PC-9 (cell line): ENCODE results near the gene UGT1A3. TPM values are rescaled to one million over a fixed set of nuclear protein-coding genes. Genes with fewer than 3 reads are reported as not detected.
"Not testable (repeated sequence)": the region's sequence is repeated elsewhere in the genome, so short reads cannot be mapped to it uniquely, and the experiment has no call there.

Experiments
- BruUV-seq: library from RNA; stranded (reverse); fragments of 400-500 nt; replicated peaks from 2 replicates; lab custom pipeline; 2021; lab: Mats Ljungman, UMichigan
- CTCF ChIA-PET: fragments of 300-600 bp; sonication (Branson Sonifier 250); formaldehyde crosslinking; loops from one replicate; lab custom pipeline; 2022; ENCODE audit warnings: antibody characterized with exemption; lab: Charles Lee
- POLR2A ChIA-PET: fragments of 300-600 bp; sonication (Branson Sonifier 250); formaldehyde crosslinking; loops from one replicate; lab custom pipeline; 2022; ENCODE audit warnings: antibody characterized with exemption; ENCODE audit not compliant: unreplicated experiment; lab: Charles Lee
- DNase-seq, 2 experiments: peaks; one replicate each; pipeline versions ENCODE4 v3.0.0 to v3.0.0-alpha.2; 2015 to 2022; ENCODE audit warnings: mixed read lengths in 1 of 2
- H2AFZ ChIP-seq: fragments of 200-600 bp; sonication (generic); 2 replicates; pipeline ENCODE4 v1.8.1; 2017; ENCODE audit warnings: antibody characterized with exemption
- H3F3A ChIP-seq: fragments of 200-600 bp; sonication (generic); 2 replicates; pipeline ENCODE4 v1.8.1; 2017; ENCODE audit warnings: antibody characterized with exemption, mild to moderate bottlenecking, low read depth; ENCODE audit not compliant: insufficient read depth
- H3K27ac ChIP-seq: fragments of 200-600 bp; sonication (generic); 2 replicates; pipeline ENCODE4 v1.6.1; 2016; ENCODE audit warnings: mixed run types
- H3K27me3 ChIP-seq: fragments of 200-600 bp; sonication (generic); 2 replicates; pipeline ENCODE4 v1.6.1; 2016; ENCODE audit warnings: low read depth, mixed run types; ENCODE audit not compliant: insufficient read depth
- H3K36me3 ChIP-seq: fragments of 200-600 bp; sonication (generic); 2 replicates; pipeline ENCODE4 v1.6.1; 2016; ENCODE audit warnings: low read depth, mixed run types
- H3K4me1 ChIP-seq: fragments of 200-600 bp; sonication (generic); replicated peaks from 2 replicates; pipeline ENCODE4 v1.6.1; 2016; ENCODE audit warnings: mixed run types; ENCODE audit not compliant: insufficient read depth
- H3K4me2 ChIP-seq: fragments of 200-600 bp; sonication (generic); 2 replicates; pipeline ENCODE4 v1.6.1; 2017; ENCODE audit warnings: mixed run types
- H3K4me3 ChIP-seq: fragments of 200-600 bp; sonication (generic); 2 replicates; pipeline ENCODE4 v1.6.1; 2016; ENCODE audit warnings: mixed run types
- H3K79me2 ChIP-seq: fragments of 200-600 bp; sonication (generic); 2 replicates; pipeline ENCODE4 v1.6.1; 2017; ENCODE audit warnings: low read depth, mixed run types
- H3K9me2 ChIP-seq: fragments of 200-600 bp; sonication (generic); 2 replicates; pipeline ENCODE4 v1.8.1; 2017; ENCODE audit warnings: mild to moderate bottlenecking; ENCODE audit not compliant: insufficient read depth
- H3K9me3 ChIP-seq: fragments of 200-600 bp; sonication (generic); 2 replicates; pipeline ENCODE4 v1.8.1; 2016; ENCODE audit warnings: low read depth; ENCODE audit not compliant: insufficient read depth
- H4K20me1 ChIP-seq: fragments of 200-600 bp; sonication (generic); 2 replicates; pipeline ENCODE4 v1.8.1; 2017; ENCODE audit not compliant: insufficient read depth
- EZH2 ChIP-seq: fragments of 200-600 bp; sonication (generic); IDR thresholded peaks from 2 replicates; pipeline ENCODE4 v1.8.0; 2017; ENCODE audit warnings: antibody characterized with exemption, low read depth
- intact Hi-C: fragments of 100-400 bp; cut with micrococcal nuclease; formaldehyde crosslinking; loops from one replicate; pipeline ENCODE4 v1.10.0; 2022; ENCODE audit not compliant: unreplicated experiment
- total RNA-seq: library from RNA; stranded (reverse); gene quantifications from 2 replicates; pipeline ENCODE4 v1.2.3, GENCODE V29; 2021
- TF ChIP-seq, protein P1 (sequence below): fragments of 200-600 bp; sonication (generic); conservative IDR thresholded peaks from 2 replicates; pipeline ENCODE4 v1.6.1; 2017; ENCODE audit warnings: mixed run types, antibody characterized with exemption, mild to moderate bottlenecking, moderate library complexity

Gene UGT1A3
- total RNA-seq, 1 experiment from 2014 or later = 67.1 TPM

DNA sequence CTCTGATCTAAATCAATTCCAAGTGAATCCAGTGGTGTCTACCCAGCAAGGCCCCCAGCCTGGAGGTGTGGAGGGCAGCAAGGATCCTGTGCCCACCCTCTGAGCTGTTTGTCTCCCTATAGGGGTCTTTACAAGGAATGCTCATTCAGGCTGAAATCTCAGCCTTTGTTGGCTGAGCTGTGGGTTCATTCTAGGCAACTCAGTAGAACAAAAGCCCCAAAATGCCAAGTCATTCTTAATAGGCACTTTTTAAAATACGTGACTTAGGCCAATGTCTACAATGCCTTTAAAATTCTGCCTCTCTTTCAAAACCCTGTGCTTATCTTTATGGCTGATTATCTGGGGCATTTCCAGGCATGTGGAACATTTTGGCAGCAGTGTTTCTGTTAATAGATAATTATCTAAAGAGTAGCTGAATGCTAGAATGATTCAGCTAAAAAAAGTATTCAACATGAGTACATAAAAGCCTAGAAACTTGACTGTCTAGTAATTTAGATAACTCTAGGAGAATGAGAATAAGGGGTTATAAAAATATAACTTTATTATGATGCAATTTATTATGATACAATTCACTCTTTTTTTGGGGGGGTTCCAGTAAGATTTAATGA is 28.7 kb upstream of the UGT1A3 start:
- Histone ChIP-seq H3K27ac (peak overlapping the region; percentile 97), H3K4me1 (peaks cover 92% of the 10 kb centered on the region), H3K9me2 (no peaks in the 10 kb centered on the region), H3K27me3 (no peaks in the 10 kb centered on the region), H2AFZ (no peak overlapping the region), H3K79me2 (peaks cover 96% of the 10 kb centered on the region), H3K4me2 (peak overlapping the region; percentile 96), H3K9me3 (no peaks in the 10 kb centered on the region), H3K4me3 (peak overlapping the region; percentile 69; the same call in 1 of the 2 replicates), H3F3A (peaks cover 93% of the 10 kb centered on the region), H4K20me1 (no peaks in the 10 kb centered on the region), H3K36me3 (peaks cover 79% of the 10 kb centered on the region)
- DNase-seq = peak; percentile 67 to 98
- BruUV-seq = no TSS peak
- ChIA-PET POLR2A (interaction anchor here (0.6 to 2.0 kb wide), 5 partner anchors 9 to 133 kb away, joined by 3 to 38 read pairs (median 3); partner anchors contain the start of gene USP40), CTCF (no interaction called here)
- TF ChIP-seq EZH2 = no peak
- TF ChIP-seq, protein P1, sequence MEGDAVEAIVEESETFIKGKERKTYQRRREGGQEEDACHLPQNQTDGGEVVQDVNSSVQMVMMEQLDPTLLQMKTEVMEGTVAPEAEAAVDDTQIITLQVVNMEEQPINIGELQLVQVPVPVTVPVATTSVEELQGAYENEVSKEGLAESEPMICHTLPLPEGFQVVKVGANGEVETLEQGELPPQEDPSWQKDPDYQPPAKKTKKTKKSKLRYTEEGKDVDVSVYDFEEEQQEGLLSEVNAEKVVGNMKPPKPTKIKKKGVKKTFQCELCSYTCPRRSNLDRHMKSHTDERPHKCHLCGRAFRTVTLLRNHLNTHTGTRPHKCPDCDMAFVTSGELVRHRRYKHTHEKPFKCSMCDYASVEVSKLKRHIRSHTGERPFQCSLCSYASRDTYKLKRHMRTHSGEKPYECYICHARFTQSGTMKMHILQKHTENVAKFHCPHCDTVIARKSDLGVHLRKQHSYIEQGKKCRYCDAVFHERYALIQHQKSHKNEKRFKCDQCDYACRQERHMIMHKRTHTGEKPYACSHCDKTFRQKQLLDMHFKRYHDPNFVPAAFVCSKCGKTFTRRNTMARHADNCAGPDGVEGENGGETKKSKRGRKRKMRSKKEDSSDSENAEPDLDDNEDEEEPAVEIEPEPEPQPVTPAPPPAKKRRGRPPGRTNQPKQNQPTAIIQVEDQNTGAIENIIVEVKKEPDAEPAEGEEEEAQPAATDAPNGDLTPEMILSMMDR = no peak
- intact Hi-C loops = loop anchor here (10.0 kb wide), 1 partner anchor 1285 kb away; no protein-coding TSS in a partner anchor

DNA sequence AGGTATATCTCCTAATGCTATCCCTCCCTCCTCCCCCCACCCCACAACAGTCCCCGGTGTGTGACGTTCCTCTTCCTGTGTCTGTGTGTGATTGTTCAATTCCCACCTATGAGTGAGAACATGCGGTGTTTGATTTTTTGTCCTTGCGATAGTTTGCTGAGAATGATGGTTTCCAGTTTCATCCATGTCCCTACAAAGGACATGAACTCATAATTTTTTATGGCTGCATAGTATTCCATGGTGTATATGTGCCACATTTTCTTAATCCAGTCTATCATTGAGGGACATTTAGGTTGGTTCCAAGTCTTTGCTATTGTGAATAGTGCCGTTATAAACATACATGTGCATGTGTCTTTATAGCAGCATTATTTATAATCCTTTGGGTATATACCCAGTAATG is 28.0 kb upstream of the UGT1A3 start:
- CTCF ChIA-PET, H4K20me1 ChIP-seq, H3K4me3 ChIP-seq, H3K9me3 ChIP-seq, DNase-seq, H3K27me3 ChIP-seq, H2AFZ ChIP-seq, H3K4me2 ChIP-seq, BruUV-seq, H3K9me2 ChIP-seq: not testable (repeated sequence)
- peaks cover 96% of the 10 kb centered on the region for H3K79me2 ChIP-seq
- H3K27ac ChIP-seq = peak overlapping the region; percentile 97
- H3F3A ChIP-seq = peaks cover 93% of the 10 kb centered on the region
- H3K36me3 ChIP-seq = peaks cover 79% of the 10 kb centered on the region
- intact Hi-C loops = loop anchor here (10.0 kb wide), 1 partner anchor 1284 kb away; no protein-coding TSS in a partner anchor
- POLR2A ChIA-PET = interaction anchor here (0.6 to 2.0 kb wide), 3 partner anchors 10 to 117 kb away, joined by 3 to 38 read pairs (median 3); no protein-coding TSS in a partner anchor
- peaks cover 93% of the 10 kb centered on the region for H3K4me1 ChIP-seq

DNA sequence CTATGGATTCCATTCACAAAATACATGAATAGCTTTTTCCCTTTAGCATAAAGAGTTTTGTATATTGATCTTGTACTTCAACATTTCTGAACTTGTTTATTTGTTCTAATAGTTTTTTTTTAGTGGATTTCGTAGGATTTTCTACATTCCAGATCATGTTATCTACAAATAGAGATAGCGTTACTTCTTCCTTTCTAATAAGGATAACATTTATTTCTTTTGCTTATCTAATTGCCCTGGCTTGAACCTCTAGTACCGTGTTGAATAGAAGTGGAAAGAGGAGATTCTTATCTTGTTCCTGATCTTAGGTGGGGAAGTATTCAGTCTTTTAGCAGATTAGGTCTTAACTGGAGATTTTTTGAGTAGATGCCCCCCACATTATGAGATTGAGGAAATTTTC is 26.6 kb upstream of the UGT1A3 start:
- Histone ChIP-seq H3K4me3 (0 out of 2 replicates have a peak overlapping the region, but pooled peaks have one; percentile 5), H2AFZ (no peak overlapping the region), H3K79me2 (peaks cover 96% of the 10 kb centered on the region), H3K4me2 (peak overlapping the region; percentile 63), H3K27me3 (no peaks in the 10 kb centered on the region), H3F3A (peaks cover 93% of the 10 kb centered on the region), H3K9me3 (no peaks in the 10 kb centered on the region), H3K4me1 (peaks cover 100% of the 10 kb centered on the region), H4K20me1 (0 out of 2 replicates have a peak, but pooled peaks cover under 1% of the 10 kb centered on the region), H3K27ac (peak overlapping the region; percentile 97), H3K9me2 (no peaks in the 10 kb centered on the region), H3K36me3 (peaks cover 79% of the 10 kb centered on the region)
- no peak for DNase-seq
- ChIA-PET CTCF (interaction anchor here (0.6 kb wide), 1 partner anchor 358 kb away, joined by 4 read pairs; no protein-coding TSS in a partner anchor), POLR2A (interaction anchor here (0.5 to 1.4 kb wide), 3 partner anchors 10 to 280 kb away, joined by 3 to 16 read pairs (median 3); partner anchors contain the start of gene UGT1A6)
- BruUV-seq = no TSS peak
- intact Hi-C loops = loop anchor here (10.0 kb wide), 1 partner anchor 1283 kb away; no protein-coding TSS in a partner anchor
- no peak for TF ChIP-seq EZH2
- TF ChIP-seq, protein P1 = no peak
